H7 (cell line): ENCODE data around the gene PGM5. TPM values are rescaled to one million over a fixed set of nuclear protein-coding genes. Genes with fewer than 3 reads are reported as not detected.

ENCODE experiments used
- DNase-seq: peaks from one replicate; pipeline ENCODE4 v3.0.0; 2012
- H3K27me3 ChIP-seq: 2 replicates; pipeline ENCODE4 v1.6.0; 2011; ENCODE audit warnings: mild to moderate bottlenecking, low read length; ENCODE audit not compliant: control insufficient read depth, insufficient read depth
- H3K36me3 ChIP-seq: replicated peaks from 2 replicates; pipeline ENCODE4 v1.5.1; 2011; ENCODE audit warnings: low read length; ENCODE audit not compliant: control insufficient read depth, insufficient read depth
- H3K4me3 ChIP-seq: 2 replicates; pipeline ENCODE4 v1.5.1; 2011; ENCODE audit warnings: low read depth, mild to moderate bottlenecking, control low read depth, low read length, moderate library complexity; ENCODE audit not compliant: insufficient read depth
- total RNA-seq: library from RNA; depleted of rRNA; stranded (reverse); fragments of >200 nt; shearing (Covaris generic); gene quantifications from 2 replicates; pipeline ENCODE4 v1.2.3, GENCODE V29; 2014

The PGM5 gene
- total RNA-seq, 1 experiment from 2014 or later: 0.14 TPM

DNA sequence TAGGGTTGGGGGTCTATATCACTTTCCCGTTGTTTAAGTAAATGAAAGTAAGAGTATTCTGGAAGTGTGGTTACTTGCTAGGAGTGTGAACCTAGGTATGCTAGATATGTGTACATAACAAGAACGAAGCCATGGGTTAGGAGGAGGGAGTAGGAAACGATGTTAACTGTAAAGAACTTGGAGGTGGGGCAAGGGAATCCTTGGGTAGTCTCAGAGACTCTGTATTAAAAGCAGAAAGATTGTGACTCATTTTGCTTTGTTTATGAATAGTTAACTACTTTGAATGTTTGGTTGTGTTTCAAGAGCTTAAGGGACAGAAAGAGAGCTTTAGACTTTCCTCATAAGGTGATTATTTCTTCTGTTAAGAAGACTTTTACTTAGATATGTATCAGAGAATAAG is 124.4 kb downstream of the PGM5 start:
- Histone ChIP-seq H3K36me3 (no peaks in the 10 kb centered on the region), H3K4me3 (no peak overlapping the region), H3K27me3 (peaks cover 7% of the 10 kb centered on the region; the same call in 1 of the 2 replicates)
- no peak for DNase-seq

GRCh38 chr9:68482548-68482947 is 126.1 kb downstream of the PGM5 start:
- no peak for DNase-seq
- H3K27me3 ChIP-seq: peaks cover 9% of the 10 kb centered on the region; the same call in 1 of the 2 replicates
- no peaks in the 10 kb centered on the region for H3K36me3 ChIP-seq
- no peak overlapping the region for H3K4me3 ChIP-seq

DNA sequence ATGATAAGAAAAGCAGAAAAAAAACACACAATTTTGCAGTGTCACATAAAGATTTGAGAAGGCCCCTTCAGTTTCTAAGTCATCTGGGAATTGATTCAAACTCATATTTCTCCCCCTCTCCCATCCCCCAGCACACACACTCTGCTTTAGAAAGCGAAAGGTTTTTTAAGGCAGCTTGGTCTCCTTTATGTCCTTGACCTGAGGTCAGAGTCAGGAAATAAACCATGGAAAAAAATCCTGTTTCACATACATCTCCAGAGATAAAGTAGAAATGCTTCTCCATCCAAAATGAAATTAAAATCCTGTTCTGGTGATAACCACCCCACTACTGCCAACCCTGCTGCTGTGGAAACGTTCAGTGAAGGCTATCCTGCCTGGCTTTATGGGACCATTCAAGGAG is 131.7 kb downstream of the PGM5 start:
- H3K4me3 ChIP-seq: no peak overlapping the region
- peaks cover 20% of the 10 kb centered on the region for H3K27me3 ChIP-seq

DNA sequence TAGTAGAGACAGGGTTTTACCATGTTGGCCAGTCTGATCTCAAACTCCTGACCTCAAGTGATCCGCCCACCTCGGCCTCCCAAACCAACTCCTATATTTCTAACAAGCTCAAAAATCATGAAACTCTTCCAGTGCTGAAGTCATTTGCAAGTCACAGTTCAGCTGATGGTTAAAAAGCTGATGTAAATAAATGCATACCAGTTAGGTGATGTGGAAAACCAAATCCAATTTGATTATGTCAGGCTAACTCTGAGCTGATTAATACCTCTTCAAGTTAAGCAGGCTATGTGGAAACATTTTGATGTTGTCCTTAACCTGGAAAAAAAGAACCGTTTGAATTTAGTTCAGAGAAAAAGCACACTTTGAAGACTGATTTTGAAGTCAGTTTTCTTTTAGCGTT is 133.2 kb downstream of the PGM5 start:
- Histone ChIP-seq H3K27me3 (peaks cover 24% of the 10 kb centered on the region), H3K36me3 (no peaks in the 10 kb centered on the region), H3K4me3 (no peak overlapping the region)
- DNase-seq: no peak

More for the DNA sequence above, 131.7 kb downstream of the PGM5 start:
- H3K36me3 ChIP-seq: no peaks in the 10 kb centered on the region
- no peak for DNase-seq

GRCh38 chr9:68492806-68493205 is 136.4 kb downstream of the PGM5 start:
- no peak for DNase-seq
- H3K36me3 ChIP-seq: no peaks in the 10 kb centered on the region
- H3K27me3 ChIP-seq: peaks cover 41% of the 10 kb centered on the region

GRCh38 chr9:68493541-68493940 is 137.1 kb downstream of the PGM5 start:
- DNase-seq: no peak
- H3K4me3 ChIP-seq: no peak overlapping the region
- no peaks in the 10 kb centered on the region for H3K36me3 ChIP-seq
- H3K27me3 ChIP-seq: peaks cover 41% of the 10 kb centered on the region

More at GRCh38 chr9:68492806-68493205, 136.4 kb downstream of the PGM5 start:
- H3K4me3 ChIP-seq: no peak overlapping the region

DNA sequence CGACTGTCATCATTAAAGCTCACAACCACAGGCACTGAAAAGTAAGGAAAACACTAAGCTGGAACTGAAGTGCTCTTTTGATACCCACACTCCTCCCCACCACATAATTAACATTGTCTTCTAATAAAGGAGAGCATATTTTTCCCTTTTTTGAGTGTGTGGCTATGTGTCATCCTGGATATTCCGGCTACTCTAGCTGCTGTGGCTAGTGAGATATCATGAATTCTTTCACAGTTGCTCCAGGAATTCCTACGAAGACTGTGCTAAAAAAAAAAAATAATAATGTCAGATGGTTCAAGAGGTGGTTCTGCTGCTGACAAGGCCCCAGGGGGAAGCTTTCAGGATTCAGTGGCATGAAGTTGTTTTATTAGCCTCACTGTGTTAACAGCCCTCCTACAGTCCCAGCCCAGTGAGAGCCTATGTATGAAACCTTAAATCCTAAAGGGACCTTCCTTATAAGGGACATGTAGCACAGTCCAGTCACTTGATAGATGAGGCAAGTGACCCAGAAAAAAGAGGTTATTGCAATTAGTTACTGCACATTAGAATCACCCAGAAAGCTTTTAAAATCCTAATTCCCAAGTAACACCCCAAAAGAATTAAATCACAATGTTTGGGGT is 137.7 kb downstream of the PGM5 start:
- DNase-seq: no peak
- H3K36me3 ChIP-seq: no peaks in the 10 kb centered on the region
- H3K4me3 ChIP-seq: no peak overlapping the region
- H3K27me3 ChIP-seq: peaks cover 44% of the 10 kb centered on the region

DNA sequence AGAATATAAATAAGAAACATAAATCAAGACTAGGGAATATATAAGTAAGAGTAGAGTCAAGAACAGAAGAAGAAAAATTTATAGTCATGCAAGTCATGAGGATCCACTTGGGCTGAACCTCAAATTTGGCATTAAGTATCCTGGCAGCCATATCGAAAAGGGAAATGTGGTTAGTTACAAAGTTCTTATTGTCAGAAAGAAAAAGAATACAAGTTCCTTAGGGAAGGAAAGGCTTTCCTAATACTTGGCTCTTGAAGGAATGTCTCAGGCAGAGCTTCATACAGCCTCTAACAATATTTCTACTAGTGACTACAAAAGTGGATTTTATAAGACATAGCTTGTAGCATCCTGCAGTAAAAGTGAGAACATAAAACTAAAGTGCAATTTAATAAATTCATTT is 138.8 kb downstream of the PGM5 start:
- peaks cover 47% of the 10 kb centered on the region for H3K27me3 ChIP-seq
- no peak for DNase-seq
- no peaks in the 10 kb centered on the region for H3K36me3 ChIP-seq
- H3K4me3 ChIP-seq: no peak overlapping the region

DNA sequence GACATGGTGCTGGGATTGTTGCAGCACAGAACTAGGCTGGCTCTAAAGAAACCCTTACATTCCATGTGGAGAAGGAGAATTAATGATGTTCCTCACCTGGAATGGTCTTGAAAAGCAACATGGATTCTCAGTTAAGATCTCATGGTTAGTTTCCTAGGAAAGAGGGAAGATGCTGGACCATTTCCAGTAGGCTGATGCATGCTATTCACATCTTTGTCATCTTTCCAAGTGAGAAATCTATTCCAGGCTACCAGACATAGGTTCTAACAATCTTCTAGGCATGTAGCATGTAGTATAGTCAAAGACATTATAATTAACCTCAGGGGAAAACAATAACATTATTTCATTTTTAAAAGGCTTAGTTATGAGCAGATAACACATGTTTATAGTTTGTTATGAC is 139.9 kb downstream of the PGM5 start:
- no peaks in the 10 kb centered on the region for H3K36me3 ChIP-seq
- peaks cover 52% of the 10 kb centered on the region for H3K27me3 ChIP-seq
- DNase-seq: no peak
- no peak overlapping the region for H3K4me3 ChIP-seq

GRCh38 chr9:68497629-68498028 is 141.2 kb downstream of the PGM5 start:
- no peaks in the 10 kb centered on the region for H3K36me3 ChIP-seq
- no peak overlapping the region for H3K4me3 ChIP-seq
- H3K27me3 ChIP-seq: peaks cover 50% of the 10 kb centered on the region
- DNase-seq: no peak

DNA sequence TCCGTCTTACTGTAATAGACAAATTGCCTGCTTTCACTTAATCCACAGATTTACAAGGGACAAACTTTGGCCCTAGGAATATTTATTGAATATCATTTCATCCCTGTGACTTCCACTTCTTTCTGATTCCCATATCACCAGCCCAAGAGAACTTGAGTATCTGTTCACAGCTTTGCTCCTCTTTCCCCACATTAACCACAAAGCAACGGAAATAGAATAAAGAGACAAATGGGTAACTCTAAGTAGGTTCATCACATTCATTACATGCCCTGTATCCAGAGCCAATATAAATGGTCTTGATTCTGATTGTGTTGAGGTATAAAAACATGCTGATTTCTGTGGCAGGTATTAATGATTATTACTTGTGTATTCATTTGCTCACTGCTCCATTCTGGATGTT is 142.4 kb downstream of the PGM5 start:
- Histone ChIP-seq H3K27me3 (peaks cover 48% of the 10 kb centered on the region), H3K36me3 (no peaks in the 10 kb centered on the region), H3K4me3 (no peak overlapping the region)
- DNase-seq: no peak

- no peaks in the 10 kb centered on the region for H3K36me3 ChIP-seq
- H3K4me3 ChIP-seq: no peak overlapping the region
- H3K27me3 ChIP-seq: peaks cover 58% of the 10 kb centered on the region
- DNase-seq: no peak
These were observed 144.3 kb downstream of the PGM5 start for GRCh38 chr9:68500457-68501381.

- Histone ChIP-seq H3K27me3 (peaks cover 58% of the 10 kb centered on the region), H3K4me3 (no peak overlapping the region), H3K36me3 (no peaks in the 10 kb centered on the region)
- no peak for DNase-seq
These were observed 145.9 kb downstream of the PGM5 start for GRCh38 chr9:68502279-68502678.

DNA sequence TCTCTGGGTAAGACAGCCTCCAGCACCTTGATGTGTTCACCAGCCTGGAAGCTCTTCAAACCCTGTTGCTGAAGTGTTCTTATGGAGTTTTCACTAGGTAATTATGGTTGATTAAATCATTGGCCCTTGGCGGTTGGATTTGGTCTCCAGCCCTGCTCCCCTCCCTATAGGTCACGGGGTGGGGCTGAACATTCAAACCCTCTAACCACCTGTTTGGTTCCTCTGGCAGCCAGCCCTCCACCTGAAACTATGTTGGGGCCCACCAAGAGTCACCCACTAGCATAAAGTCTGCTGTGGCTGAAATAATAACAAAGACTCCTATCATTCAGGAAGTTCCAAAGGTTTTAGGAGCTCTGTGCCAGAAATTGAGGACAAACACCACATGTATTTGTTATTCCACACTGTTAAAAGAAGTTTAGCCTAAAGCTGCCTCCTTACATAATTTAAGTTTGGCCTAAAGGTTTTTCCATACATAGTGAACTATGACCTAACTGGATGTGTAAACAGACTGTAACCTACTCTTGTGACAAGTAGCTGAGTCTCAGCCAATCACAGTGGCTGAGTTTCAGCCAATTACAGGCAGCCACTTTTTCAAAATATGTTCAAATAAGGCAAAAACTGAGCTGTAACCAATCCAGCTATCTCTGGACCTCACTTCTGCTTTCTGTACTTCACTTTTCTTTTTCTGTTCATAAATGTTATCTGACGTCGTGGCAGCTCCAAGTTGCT is 149.4 kb downstream of the PGM5 start:
- no peak for DNase-seq
- peaks cover 71% of the 10 kb centered on the region for H3K27me3 ChIP-seq
- no peaks in the 10 kb centered on the region for H3K36me3 ChIP-seq

More for the DNA sequence above, 149.4 kb downstream of the PGM5 start:
- H3K4me3 ChIP-seq: no peak overlapping the region
